Measurements from ENCODE around the gene PRCD.
"Not testable (repeated sequence)": the region's sequence is repeated elsewhere in the genome, so short reads cannot be mapped to it uniquely, and the experiment has no call there.

PRCD gene

GRCh38 chr17:76502341-76503211, 37.3 kb upstream of the PRCD start:
- no peak for DNase-seq (ENCODE audit: low read depth in 2 of 3, low spot score in 1 of 3)

GRCh38 chr17:76504117-76504516, 35.7 kb upstream of the PRCD start:
- DNase-seq (ENCODE audit: low read depth in 2 of 3, low spot score in 1 of 3) = no peak

- DNase-seq (ENCODE audit: low read depth in 2 of 3, low spot score in 1 of 3) = peak; percentile 80 to 98 (median 83)
Observed at GRCh38 chr17:76506408-76507345, 33.2 kb upstream of the PRCD start.

GRCh38 chr17:76508472-76509063, 31.3 kb upstream of the PRCD start:
- not testable (repeated sequence) for DNase-seq (ENCODE audit: low read depth in 2 of 3, low spot score in 1 of 3)

GRCh38 chr17:76510831-76511244, 29.0 kb upstream of the PRCD start:
- DNase-seq (ENCODE audit: low read depth in 2 of 3, low spot score in 1 of 3) = no peak

- no peak for DNase-seq (ENCODE audit: low read depth in 2 of 3, low spot score in 1 of 3)
Observed at GRCh38 chr17:76511668-76512365, 28.0 kb upstream of the PRCD start.

- no peak for DNase-seq (ENCODE audit: low read depth in 2 of 3, low spot score in 1 of 3)
Observed at GRCh38 chr17:76512366-76513305, 27.2 kb upstream of the PRCD start.

- no peak for DNase-seq (ENCODE audit: low read depth in 2 of 3, low spot score in 1 of 3)
Observed at GRCh38 chr17:76513306-76513692, 26.5 kb upstream of the PRCD start.

GRCh38 chr17:76514355-76514754, 25.5 kb upstream of the PRCD start:
- not testable (repeated sequence) for DNase-seq (ENCODE audit: low read depth in 2 of 3, low spot score in 1 of 3)

GRCh38 chr17:76515274-76515949, 24.4 kb upstream of the PRCD start:
- peak; percentile 77 to 82 (median 78) for DNase-seq (ENCODE audit: low read depth in 2 of 3, low spot score in 1 of 3)

GRCh38 chr17:76517638-76518038, 22.2 kb upstream of the PRCD start:
- no peak for DNase-seq (ENCODE audit: low read depth in 2 of 3, low spot score in 1 of 3)

- no peak for DNase-seq (ENCODE audit: low read depth in 2 of 3, low spot score in 1 of 3)
Observed at GRCh38 chr17:76519048-76519966, 20.5 kb upstream of the PRCD start.

- no peak for DNase-seq (ENCODE audit: low read depth in 2 of 3, low spot score in 1 of 3)
Observed at GRCh38 chr17:76521262-76521661, 18.6 kb upstream of the PRCD start.

GRCh38 chr17:76521683-76522082, 18.2 kb upstream of the PRCD start:
- not testable (repeated sequence) for DNase-seq (ENCODE audit: low read depth in 2 of 3, low spot score in 1 of 3)

- DNase-seq (ENCODE audit: low read depth in 2 of 3, low spot score in 1 of 3) = peak; percentile 68 to 84 (median 73)
Observed at GRCh38 chr17:76523084-76524037, 16.5 kb upstream of the PRCD start.

- DNase-seq (ENCODE audit: low read depth in 2 of 3, low spot score in 1 of 3) = no peak
Observed at GRCh38 chr17:76524598-76525512, 15.0 kb upstream of the PRCD start.
